Measurements from ENCODE around the gene GINS2. TPM values are rescaled to one million over a fixed set of nuclear protein-coding genes. Genes with fewer than 3 reads are reported as not detected.

Gene GINS2
- total RNA-seq, 1 experiment from 2014 or later = 52.7 TPM

DNA sequence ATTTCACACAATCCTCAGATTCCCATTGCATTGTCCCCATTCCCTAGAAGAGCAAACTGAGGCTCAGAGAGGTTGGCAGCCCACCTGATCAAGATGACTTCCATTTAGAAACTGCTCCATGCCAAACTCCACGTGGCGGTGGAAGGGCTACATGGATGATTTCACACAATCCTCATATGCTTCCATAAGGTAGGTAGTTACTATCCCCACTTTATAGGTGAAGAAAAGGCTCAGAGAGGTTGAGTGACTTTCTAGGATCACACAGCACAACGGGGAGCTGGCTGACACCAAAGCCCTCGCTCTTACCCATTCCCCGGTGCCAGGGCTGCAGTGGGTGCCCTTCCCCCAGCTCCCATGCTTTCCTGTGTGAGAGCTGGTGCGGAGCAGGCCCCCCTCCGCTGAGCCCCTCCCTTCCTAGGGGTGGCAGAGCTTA lies 9.7 kb upstream of the GINS2 start:
- H3K27ac Mint-ChIP-seq = no peak overlapping the region
- DNase-seq = no peak
- H4K8ac ChIP-seq (replicated peaks; ENCODE audit: insufficient read length, low read depth, low read length) = no peak overlapping the region
- H3T11ph ChIP-seq (ENCODE audit: low read length) = no peak overlapping the region
- H3K79me1 ChIP-seq (ENCODE audit: insufficient read depth, low read depth, low read length, poor library complexity, severe bottlenecking) = no peaks in the 10 kb centered on the region
- no peak overlapping the region for H3K27ac ChIP-seq (ENCODE audit: insufficient read length, low read depth, low read length)
- no peak overlapping the region for H3K56ac ChIP-seq (ENCODE audit: insufficient read length, low read depth, low read length)
- no peak overlapping the region for H3K4me3 Mint-ChIP-seq
- no peak overlapping the region for H2BK120ac ChIP-seq (ENCODE audit: low read depth, low read length, poor library complexity, severe bottlenecking)
- no peaks in the 10 kb centered on the region for H4K20me1 ChIP-seq (ENCODE audit: control insufficient read depth, insufficient read depth, insufficient read length)
- no peaks in the 10 kb centered on the region for H3K9me3 ChIP-seq (ENCODE audit: control insufficient read depth, low read depth, low read length)
- H2AFZ ChIP-seq (ENCODE audit: low read length) = no peak overlapping the region
- H3K27me3 Mint-ChIP-seq (ENCODE audit: low read depth) = peaks cover 26% of the 10 kb centered on the region
- H3K18ac ChIP-seq (ENCODE audit: insufficient read length, low read depth, low read length) = no peak overlapping the region
- H3K79me2 ChIP-seq (ENCODE audit: insufficient read depth, low read length) = no peaks in the 10 kb centered on the region
- no peak overlapping the region for H3K9ac ChIP-seq (ENCODE audit: extremely low read depth, insufficient read length, low read length)
- no peak overlapping the region for H2BK20ac ChIP-seq (ENCODE audit: low read depth, low read length, poor library complexity, severe bottlenecking)
- no peak overlapping the region for H2BK5ac ChIP-seq (ENCODE audit: insufficient read length, low read length)
- H3K36me3 Mint-ChIP-seq (ENCODE audit: insufficient read depth in 1 of 3, low read depth in 3 of 3) = no peaks in the 10 kb centered on the region
- H3K4me1 ChIP-seq (ENCODE audit: insufficient read depth, low read length) = peaks cover 3% of the 10 kb centered on the region; the same call in 1 of the 2 replicates
- H2BK15ac ChIP-seq (ENCODE audit: low read depth, low read length) = no peak overlapping the region
- H4K91ac ChIP-seq (ENCODE audit: insufficient read length, low read depth, low read length) = no peak overlapping the region
- H3K23me2 ChIP-seq (ENCODE audit: insufficient read length, low read depth, low read length, poor library complexity, severe bottlenecking) = peaks cover 4% of the 10 kb centered on the region
- H3K4me2 ChIP-seq (ENCODE audit: insufficient read depth, insufficient read length, low read length) = no peak overlapping the region
- H3K23ac ChIP-seq (ENCODE audit: insufficient read length, low read depth, low read length) = no peak overlapping the region
- no peak overlapping the region for H4K5ac ChIP-seq (ENCODE audit: insufficient read length, low read depth, low read length)
- no peak overlapping the region for H2BK12ac ChIP-seq (ENCODE audit: insufficient read length, low read depth, low read length)
- H3K14ac ChIP-seq (ENCODE audit: insufficient read depth, low read length) = no peak overlapping the region
- peaks cover 9 to 14% of the 10 kb centered on the region in 2 experiments for H3K4me1 Mint-ChIP-seq
- no CpG with 5 or more reads among the region's 7 CpGs for WGBS (ENCODE audit: extremely low coverage, insufficient read length, low lambda C conversion rate)
- TF ChIP-seq, protein P1, sequence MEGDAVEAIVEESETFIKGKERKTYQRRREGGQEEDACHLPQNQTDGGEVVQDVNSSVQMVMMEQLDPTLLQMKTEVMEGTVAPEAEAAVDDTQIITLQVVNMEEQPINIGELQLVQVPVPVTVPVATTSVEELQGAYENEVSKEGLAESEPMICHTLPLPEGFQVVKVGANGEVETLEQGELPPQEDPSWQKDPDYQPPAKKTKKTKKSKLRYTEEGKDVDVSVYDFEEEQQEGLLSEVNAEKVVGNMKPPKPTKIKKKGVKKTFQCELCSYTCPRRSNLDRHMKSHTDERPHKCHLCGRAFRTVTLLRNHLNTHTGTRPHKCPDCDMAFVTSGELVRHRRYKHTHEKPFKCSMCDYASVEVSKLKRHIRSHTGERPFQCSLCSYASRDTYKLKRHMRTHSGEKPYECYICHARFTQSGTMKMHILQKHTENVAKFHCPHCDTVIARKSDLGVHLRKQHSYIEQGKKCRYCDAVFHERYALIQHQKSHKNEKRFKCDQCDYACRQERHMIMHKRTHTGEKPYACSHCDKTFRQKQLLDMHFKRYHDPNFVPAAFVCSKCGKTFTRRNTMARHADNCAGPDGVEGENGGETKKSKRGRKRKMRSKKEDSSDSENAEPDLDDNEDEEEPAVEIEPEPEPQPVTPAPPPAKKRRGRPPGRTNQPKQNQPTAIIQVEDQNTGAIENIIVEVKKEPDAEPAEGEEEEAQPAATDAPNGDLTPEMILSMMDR (conservative IDR thresholded peaks at IDR 0.05) = no peak
- no peak overlapping the region for H3K4ac ChIP-seq (ENCODE audit: low read depth, low read length)
- no peaks in the 10 kb centered on the region; a peak in 1 of 5 replicates for H3K9me3 Mint-ChIP-seq
- H3K27me3 ChIP-seq (ENCODE audit: insufficient read depth, low read length) = no peaks in the 10 kb centered on the region
- H2AK5ac ChIP-seq (ENCODE audit: insufficient read length, low read length) = no peak overlapping the region
